D721Med (cell line): ENCODE measurements around the gene MINDY4.
"Not testable (repeated sequence)": the region's sequence is repeated elsewhere in the genome, so short reads cannot be mapped to it uniquely, and the experiment has no call there.

Experiments
- DNase-seq: peaks from one replicate; pipeline ENCODE4 v3.0.0; 2011; ENCODE audit warnings: low spot score; ENCODE audit not compliant: insufficient read length
- FAIRE-seq: peaks from 2 replicates; lab custom pipeline; 2011; peaks lifted over from hg19 to GRCh38; lab: Jason Lieb, UNC
- TF ChIP-seq, protein P1 (sequence below): IDR thresholded peaks from 2 replicates; pipeline ENCODE4 v1.5.1; 2012; ENCODE audit warnings: mild to moderate bottlenecking, control low read depth; ENCODE audit not compliant: insufficient read depth; ENCODE audit errors: missing control alignments

The MINDY4 gene

DNA sequence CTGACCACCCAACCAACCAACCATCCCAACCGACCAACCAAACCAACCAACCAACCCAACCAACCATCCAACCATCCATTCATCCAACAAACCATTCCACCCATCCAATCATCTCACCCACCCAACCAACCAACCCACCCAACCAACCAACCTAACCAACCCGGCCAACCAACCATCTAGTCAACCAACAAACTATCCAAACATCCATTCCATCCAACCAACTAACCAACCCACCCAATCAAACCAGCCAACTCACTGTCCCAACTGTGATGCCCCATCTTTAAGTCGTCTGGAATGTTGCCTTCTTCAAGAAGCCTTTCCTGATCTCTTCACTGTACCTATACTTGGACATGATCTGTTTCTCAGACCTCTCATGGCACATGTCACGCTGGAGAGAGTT is 31.6 kb downstream of the MINDY4 start:
- DNase-seq (no peak), FAIRE-seq (no peak)
- TF ChIP-seq, protein P1, sequence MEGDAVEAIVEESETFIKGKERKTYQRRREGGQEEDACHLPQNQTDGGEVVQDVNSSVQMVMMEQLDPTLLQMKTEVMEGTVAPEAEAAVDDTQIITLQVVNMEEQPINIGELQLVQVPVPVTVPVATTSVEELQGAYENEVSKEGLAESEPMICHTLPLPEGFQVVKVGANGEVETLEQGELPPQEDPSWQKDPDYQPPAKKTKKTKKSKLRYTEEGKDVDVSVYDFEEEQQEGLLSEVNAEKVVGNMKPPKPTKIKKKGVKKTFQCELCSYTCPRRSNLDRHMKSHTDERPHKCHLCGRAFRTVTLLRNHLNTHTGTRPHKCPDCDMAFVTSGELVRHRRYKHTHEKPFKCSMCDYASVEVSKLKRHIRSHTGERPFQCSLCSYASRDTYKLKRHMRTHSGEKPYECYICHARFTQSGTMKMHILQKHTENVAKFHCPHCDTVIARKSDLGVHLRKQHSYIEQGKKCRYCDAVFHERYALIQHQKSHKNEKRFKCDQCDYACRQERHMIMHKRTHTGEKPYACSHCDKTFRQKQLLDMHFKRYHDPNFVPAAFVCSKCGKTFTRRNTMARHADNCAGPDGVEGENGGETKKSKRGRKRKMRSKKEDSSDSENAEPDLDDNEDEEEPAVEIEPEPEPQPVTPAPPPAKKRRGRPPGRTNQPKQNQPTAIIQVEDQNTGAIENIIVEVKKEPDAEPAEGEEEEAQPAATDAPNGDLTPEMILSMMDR, result no peak

DNA sequence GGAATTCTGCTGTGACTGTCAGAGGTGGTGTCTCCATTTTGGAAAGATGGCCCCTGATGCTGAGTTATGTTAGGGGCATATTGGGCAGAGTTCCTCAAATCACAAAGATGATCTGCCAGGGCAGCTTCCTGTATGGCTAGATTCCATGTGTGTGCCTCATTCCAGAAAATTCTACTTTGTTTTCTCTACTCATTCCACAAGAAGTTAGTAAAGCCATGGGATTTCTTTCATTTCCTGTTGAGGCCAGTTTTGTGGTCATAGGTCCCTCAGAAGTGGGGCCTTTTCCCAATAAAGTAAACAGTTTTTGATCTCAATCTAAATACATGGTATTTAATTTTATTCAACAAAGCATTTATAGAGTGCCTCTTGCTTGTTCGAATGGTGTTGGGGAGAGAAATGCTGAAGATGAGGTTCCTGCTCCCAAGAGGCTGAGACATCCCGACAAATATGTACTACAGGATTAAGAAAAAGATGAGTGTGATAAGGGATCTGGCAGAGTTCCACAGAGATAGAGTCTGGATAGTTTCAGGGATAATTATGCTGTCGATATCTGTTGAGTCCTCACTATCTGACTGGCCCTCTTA is 33.0 kb downstream of the MINDY4 start:
- TF ChIP-seq, protein P1, result no peak
- DNase-seq (no peak), FAIRE-seq (no peak)

DNA sequence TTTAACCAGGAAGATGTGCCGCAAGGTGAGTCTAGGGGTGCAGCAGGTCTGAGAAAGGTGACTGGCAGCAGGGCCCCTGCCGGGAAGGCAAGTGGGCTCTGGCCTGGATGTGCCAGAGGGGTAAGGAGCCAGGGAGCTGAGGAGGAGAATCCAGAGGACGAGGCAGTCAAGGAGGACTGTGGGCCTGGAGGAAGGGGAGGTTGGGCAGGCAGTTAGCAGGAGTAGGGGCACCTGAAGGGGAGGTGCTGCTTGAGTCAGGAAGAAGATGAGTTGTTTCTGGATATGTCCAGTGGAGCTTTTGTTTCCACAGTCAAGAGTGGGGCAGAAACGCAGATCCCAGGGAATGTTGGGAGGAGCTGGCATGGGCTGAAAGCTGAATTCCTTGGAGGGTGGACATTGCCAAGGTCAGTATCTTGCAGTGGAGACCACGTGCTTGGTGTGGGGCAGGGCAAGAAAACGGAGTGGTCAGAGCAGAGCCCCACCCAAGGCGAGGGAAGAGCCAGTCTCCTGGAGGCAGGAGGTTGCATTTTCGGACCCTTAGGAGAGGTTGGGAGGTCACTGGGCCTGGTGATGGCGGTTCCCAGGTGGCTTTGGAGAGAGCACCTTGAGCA is 34.0 kb downstream of the MINDY4 start:
- TF ChIP-seq, protein P1, result no peak
- FAIRE-seq, result no peak
- no peak for DNase-seq

DNA sequence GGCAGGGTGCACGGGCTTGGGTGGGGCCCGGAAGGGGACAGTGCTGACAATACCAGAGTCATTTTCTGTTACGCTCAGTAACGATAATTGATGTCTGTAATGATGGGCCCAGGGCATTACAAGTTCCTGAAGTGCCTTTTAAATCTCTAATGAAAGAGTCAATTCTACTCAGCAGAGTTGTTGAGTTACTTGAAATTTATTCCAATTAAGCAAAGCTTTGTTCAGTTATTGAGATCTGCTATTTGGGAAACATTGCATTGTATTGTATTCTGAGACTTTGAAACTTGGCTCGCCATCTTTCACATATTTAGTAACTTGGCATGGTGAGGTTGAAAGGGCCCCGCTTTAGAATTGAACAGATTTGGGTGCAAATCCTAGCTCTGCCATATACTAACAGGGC is 34.7 kb downstream of the MINDY4 start:
- DNase-seq (no peak), FAIRE-seq (no peak)
- TF ChIP-seq, protein P1, result no peak

DNA sequence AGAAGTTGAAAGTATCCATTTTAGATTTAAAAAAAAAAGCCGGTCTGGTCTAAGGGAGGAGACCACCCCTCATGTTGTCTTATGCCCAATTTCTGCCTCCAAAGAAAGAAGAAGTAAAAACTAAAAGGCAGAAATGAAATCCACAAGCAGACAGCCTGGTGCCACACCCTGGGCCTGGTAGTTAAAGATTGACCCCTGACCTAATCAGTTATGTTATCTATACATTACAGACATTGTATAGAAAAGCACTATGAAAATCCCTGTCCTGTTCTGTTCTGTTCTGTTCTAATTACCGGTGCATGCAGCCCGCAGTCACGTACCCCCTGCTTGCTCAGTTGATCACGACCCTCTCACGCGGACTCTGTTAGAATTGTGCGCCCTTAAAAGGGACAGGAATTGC is 36.3 kb downstream of the MINDY4 start:
- not testable (repeated sequence) for DNase-seq, FAIRE-seq

DNA sequence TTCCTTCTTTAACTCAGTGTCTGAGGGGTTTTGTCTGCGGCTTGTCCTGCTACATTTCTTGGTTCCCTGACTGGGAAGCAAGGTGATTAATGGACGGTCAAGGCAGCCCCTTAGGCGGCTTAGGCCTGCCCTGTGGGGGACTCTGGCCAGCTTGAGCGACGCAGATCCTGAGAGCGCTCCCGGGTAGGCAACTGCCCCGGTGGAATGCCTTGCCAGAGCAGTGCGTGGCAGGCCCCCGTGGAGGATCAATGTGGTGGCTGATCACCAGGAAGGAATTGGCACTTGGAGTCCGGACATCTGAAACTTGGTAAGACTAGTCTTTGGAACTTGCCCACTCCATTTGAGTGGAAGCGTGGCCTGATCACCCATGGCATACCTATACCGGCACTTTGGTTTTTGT is 36.7 kb downstream of the MINDY4 start:
- not testable (repeated sequence) for FAIRE-seq, DNase-seq

DNA sequence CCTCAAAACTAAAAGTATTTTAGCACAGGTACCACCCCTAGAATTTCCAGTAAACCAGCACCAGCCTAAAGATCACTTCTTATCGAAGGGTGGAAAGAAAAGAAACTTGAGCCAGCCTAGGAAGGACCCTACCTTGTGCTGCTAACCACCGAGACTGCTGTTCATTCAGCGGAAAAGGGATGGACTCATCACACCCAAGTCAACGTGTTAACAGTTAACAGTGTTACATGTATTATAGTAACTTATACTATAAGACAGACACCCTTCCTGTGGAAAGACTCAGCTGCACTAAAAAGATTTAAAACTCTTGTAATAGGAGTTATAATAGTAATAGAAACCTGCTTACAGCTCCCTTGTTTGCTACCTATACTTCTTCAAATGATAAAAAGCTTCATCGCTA is 39.8 kb downstream of the MINDY4 start:
- TF ChIP-seq, protein P1, result no peak
- no peak for DNase-seq
- FAIRE-seq, result no peak

DNA sequence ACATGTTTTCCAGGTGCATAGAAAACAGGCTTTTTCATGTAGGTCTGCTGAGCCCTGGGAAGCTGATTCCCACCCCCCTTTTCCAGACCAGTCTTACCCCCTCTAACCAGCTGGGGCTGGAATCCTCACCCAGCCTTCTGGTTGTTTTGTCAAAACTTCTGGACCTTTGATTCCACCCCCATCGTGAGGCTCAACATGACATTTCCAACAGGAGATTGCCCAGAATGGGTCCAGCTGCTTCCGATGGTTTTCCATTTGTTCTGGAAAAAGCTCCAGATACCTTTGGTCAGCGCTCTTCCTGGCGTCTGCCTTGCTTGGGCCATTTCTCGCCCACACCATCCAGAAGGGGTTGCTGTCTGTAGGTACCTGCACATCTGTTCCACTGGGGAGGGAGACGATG is 41.5 kb downstream of the MINDY4 start:
- TF ChIP-seq, protein P1, result no peak
- DNase-seq (no peak), FAIRE-seq (no peak)
